K562 (cell line): ENCODE measurements around the gene SPDYE1. TPM values are rescaled to one million over a fixed set of nuclear protein-coding genes. Genes with fewer than 3 reads are reported as not detected.

Experiments
- ARID1B ChIP-seq: fragments of 450-650 bp; IDR thresholded peaks from 2 replicates; pipeline ENCODE4 v1.6.1; 2016; ENCODE audit warnings: antibody characterized with exemption, mild to moderate bottlenecking, inconsistent platforms
- CBX5 ChIP-seq: IDR thresholded peaks from 2 replicates; pipeline ENCODE4 v1.6.1; 2014; ENCODE audit warnings: low read depth, borderline replicate concordance
- ESRRB ChIP-seq: fragments of 250-450 bp; sonication (Bioruptor Pico); IDR thresholded peaks from 2 replicates; pipeline ENCODE4 v1.5.0; 2020; ENCODE audit warnings: mild to moderate bottlenecking, moderate library complexity, borderline replicate concordance
- HSF4 ChIP-seq: fragments of 250-450 bp; sonication (Bioruptor Pico); IDR thresholded peaks from 2 replicates; pipeline ENCODE4 v2.1.2; 2022; ENCODE audit warnings: mild to moderate bottlenecking, moderate library complexity, borderline replicate concordance
- LCOR ChIP-seq: sonication (generic); formaldehyde crosslinking; IDR thresholded peaks from 2 replicates; pipeline ENCODE4 v1.8.0; 2022; ENCODE audit warnings: mild to moderate bottlenecking, missing genetic modification reagents
- MAFG ChIP-seq: fragments of 450-650 bp; conservative IDR thresholded peaks from 2 replicates; pipeline ENCODE4 v1.6.1; 2016; ENCODE audit warnings: missing genetic modification characterization, missing compliant biosample characterization
- OTX1 ChIP-seq: fragments of 450-650 bp; formaldehyde crosslinking; IDR thresholded peaks from 2 replicates; pipeline ENCODE4 v1.4.0; 2022; ENCODE audit warnings: mild to moderate bottlenecking
- PHTF2 ChIP-seq: fragments of 250-450 bp; sonication (Bioruptor Pico); IDR thresholded peaks from 2 replicates; pipeline ENCODE4 v1.5.0; 2021; ENCODE audit warnings: mild to moderate bottlenecking
- SAP30 ChIP-seq: fragments of 200-600 bp; sonication (generic); IDR thresholded peaks from 2 replicates; pipeline ENCODE4 v1.6.1; 2012; ENCODE audit warnings: borderline replicate concordance, low read depth, mild to moderate bottlenecking, moderate library complexity, low read length, control low read depth, inconsistent platforms; ENCODE audit not compliant: insufficient read depth, poor library complexity, severe bottlenecking
- SLC30A9 ChIP-seq: fragments of 250-450 bp; sonication (Bioruptor Pico); IDR thresholded peaks from 2 replicates; pipeline ENCODE4 v1.8.0; 2022; ENCODE audit warnings: mild to moderate bottlenecking, moderate library complexity
- SMARCE1 ChIP-seq: fragments of 450-650 bp; IDR thresholded peaks from 2 replicates; pipeline ENCODE4 v1.7.1; 2016; ENCODE audit warnings: mild to moderate bottlenecking
- TBP ChIP-seq: optimal IDR thresholded peaks from 2 replicates; pipeline ENCODE3; 2011; ENCODE audit warnings: low read depth, low read length, improper control_type of control experiment
- U2AF2 ChIP-seq: fragments of 200-400 bp; formaldehyde crosslinking; optimal IDR thresholded peaks from 2 replicates; pipeline ENCODE3; 2017; ENCODE audit warnings: low read depth, mild to moderate bottlenecking, low read length
- ZNF165 ChIP-seq: fragments of 250-450 bp; sonication (Bioruptor Pico); IDR thresholded peaks from 2 replicates; pipeline ENCODE4 v1.4.0; 2020; ENCODE audit warnings: borderline replicate concordance
- ZNF184 ChIP-seq: sonication (generic); formaldehyde crosslinking; IDR thresholded peaks from 2 replicates; pipeline ENCODE4 v1.5.0; 2020; ENCODE audit warnings: missing genetic modification reagents
- ZNF24 ChIP-seq: fragments of 450-650 bp; IDR thresholded peaks from 2 replicates; pipeline ENCODE4 v1.6.1; 2016
- ZNF3 ChIP-seq: fragments of 250-450 bp; sonication (Bioruptor Pico); IDR thresholded peaks from 2 replicates; pipeline ENCODE4 v1.5.0; 2021; ENCODE audit warnings: mild to moderate bottlenecking, moderate library complexity
- ZNF583 ChIP-seq: fragments of 250-450 bp; sonication (Bioruptor Pico); IDR thresholded peaks from 2 replicates; pipeline ENCODE4 v1.4.0; 2020
- ZNF766 ChIP-seq: fragments of 200-800 bp; sonication (Bioruptor generic); conservative IDR thresholded peaks from 2 replicates; pipeline ENCODE4 v1.6.1; 2016; ENCODE audit warnings: missing genetic modification characterization, missing compliant biosample characterization
- polyA plus RNA-seq, 8 experiments: library from polyadenylated mRNA; depleted of rRNA in 4 of 8; stranded (reverse) in 5 of 8; unstranded in 3 of 8; fragments of >200 nt; fragmentation: Nextera tagmentation in 2 of 8; fragmentation: Illumina TruSeq in 1 of 8; extraction: Ambion mirVana in 2 of 8; extraction: Trizol in 1 of 8; gene quantifications; 2 replicates each; pipeline versions ENCODE4 v1.2.1 to v1.2.3, GENCODE V29; 2011 to 2014; ENCODE audit warnings: inconsistent platforms in 1 of 8, missing spikeins in 1 of 8
- total RNA-seq, 7 experiments: library from RNA; depleted of rRNA in 6 of 7; stranded (reverse); fragments of >200 nt in 6 of 7; fragmentation: Illumina TruSeq in 2 of 7; extraction: Trizol in 2 of 7; gene quantifications; 2 replicates each; pipeline versions ENCODE4 v1.2.1 to v1.2.3, GENCODE V29; 2011 to 2021; ENCODE audit warnings: low replicate concordance in 1 of 7
- TF ChIP-seq, protein P1 (sequence below): fragments of 250-450 bp; sonication (Bioruptor Pico); IDR thresholded peaks from 2 replicates; pipeline ENCODE4 v1.8.0; 2021; ENCODE audit warnings: borderline replicate concordance, mild to moderate bottlenecking, moderate library complexity; ENCODE audit not compliant: poor library complexity, severe bottlenecking
- TF ChIP-seq, protein P2 (sequence below): fragments of 250-450 bp; sonication (Bioruptor Pico); IDR thresholded peaks from 2 replicates; pipeline ENCODE4 v1.4.0; 2020; ENCODE audit warnings: mild to moderate bottlenecking, moderate library complexity, borderline replicate concordance
- TF ChIP-seq, protein P3 (sequence below), 2 experiments: fragments of 450-650 bp; IDR thresholded peaks; 2 replicates each; pipeline ENCODE4 v1.6.1; 2018; ENCODE audit warnings: mild to moderate bottlenecking in 2 of 2, low read depth in 1 of 2; ENCODE audit not compliant: partially characterized antibody in 2 of 2

Gene SPDYE1
- total and polyA plus RNA-seq, 9 of the 15 experiments (the other 6 are each of a cell fraction or from before 2014, with no cell fraction given) = 0.04 to 0.10 TPM; not detected in 7

DNA sequence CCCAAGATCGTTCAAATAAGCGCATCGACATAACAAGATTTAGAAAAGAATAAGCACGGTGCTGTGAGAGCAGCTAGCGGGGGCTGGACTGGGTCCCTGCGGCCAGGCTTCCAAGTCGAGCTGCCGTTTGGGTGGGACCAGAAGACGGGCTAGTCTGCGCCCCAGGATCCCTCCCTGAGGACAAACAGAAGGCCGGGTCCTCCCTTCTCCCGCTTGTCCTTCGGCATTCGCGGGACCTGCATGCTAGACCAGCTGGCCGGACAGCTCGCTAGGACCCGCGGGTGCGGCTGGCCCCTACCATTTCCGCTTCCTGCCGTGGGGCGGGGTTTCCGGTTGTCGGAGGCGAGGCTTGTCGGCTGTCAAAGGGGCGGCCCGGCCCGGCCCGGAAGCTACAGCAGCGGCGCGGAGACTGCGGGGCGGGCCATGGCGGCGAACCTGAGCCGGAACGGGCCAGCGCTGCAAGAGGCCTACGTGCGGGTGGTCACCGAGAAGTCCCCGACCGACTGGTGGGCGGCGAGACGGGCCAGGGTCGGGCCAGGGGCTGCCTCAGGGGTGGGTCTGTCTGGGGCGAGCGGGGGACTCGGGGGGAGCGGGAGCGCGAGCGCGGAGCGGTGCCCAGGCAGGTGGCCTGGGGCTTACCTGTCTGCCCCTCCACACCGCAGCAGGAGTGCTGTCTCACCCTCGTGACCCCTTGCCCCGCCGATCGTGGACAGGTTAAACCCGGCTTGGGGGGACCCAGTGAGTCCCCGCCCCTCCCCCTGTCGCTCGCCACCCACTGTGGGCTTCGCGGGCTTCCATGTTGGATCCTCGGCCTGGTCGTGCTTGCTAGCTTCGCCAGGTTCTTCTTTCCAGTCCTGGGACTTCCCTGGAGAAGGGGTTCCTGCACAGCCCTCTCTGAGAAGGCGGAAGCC is 46.9 kb downstream of the SPDYE1 start, which contains the start of gene DBNL (continued):
- TF ChIP-seq, protein P1, sequence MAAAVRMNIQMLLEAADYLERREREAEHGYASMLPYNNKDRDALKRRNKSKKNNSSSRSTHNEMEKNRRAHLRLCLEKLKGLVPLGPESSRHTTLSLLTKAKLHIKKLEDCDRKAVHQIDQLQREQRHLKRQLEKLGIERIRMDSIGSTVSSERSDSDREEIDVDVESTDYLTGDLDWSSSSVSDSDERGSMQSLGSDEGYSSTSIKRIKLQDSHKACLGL = no peak
- TF ChIP-seq MAFG (tag) = no peak
- no peak for TF ChIP-seq LCOR (CRISPR knock-in tag)
- no peak for TF ChIP-seq ZNF165 (CRISPR knock-in tag)
- TF ChIP-seq U2AF2 = no peak
- TF ChIP-seq, protein P2, sequence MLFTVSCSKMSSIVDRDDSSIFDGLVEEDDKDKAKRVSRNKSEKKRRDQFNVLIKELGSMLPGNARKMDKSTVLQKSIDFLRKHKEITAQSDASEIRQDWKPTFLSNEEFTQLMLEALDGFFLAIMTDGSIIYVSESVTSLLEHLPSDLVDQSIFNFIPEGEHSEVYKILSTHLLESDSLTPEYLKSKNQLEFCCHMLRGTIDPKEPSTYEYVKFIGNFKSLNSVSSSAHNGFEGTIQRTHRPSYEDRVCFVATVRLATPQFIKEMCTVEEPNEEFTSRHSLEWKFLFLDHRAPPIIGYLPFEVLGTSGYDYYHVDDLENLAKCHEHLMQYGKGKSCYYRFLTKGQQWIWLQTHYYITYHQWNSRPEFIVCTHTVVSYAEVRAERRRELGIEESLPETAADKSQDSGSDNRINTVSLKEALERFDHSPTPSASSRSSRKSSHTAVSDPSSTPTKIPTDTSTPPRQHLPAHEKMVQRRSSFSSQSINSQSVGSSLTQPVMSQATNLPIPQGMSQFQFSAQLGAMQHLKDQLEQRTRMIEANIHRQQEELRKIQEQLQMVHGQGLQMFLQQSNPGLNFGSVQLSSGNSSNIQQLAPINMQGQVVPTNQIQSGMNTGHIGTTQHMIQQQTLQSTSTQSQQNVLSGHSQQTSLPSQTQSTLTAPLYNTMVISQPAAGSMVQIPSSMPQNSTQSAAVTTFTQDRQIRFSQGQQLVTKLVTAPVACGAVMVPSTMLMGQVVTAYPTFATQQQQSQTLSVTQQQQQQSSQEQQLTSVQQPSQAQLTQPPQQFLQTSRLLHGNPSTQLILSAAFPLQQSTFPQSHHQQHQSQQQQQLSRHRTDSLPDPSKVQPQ (CRISPR knock-in tag) = no peak
- TF ChIP-seq OTX1 (CRISPR knock-in tag) = no peak
- TF ChIP-seq SAP30 = peak; percentile 55
- peak; percentile 60 for TF ChIP-seq TBP
- no peak for TF ChIP-seq ZNF3
- no peak for TF ChIP-seq ZNF184 (CRISPR knock-in tag)
- no peak for TF ChIP-seq SMARCE1
- no peak for TF ChIP-seq PHTF2 (CRISPR knock-in tag)
- TF ChIP-seq CBX5 = no peak
- no peak for TF ChIP-seq ZNF583 (CRISPR knock-in tag)
- TF ChIP-seq ZNF766 (CRISPR knock-in tag) = no peak
- no peak for TF ChIP-seq SLC30A9 (CRISPR knock-in tag)
- TF ChIP-seq HSF4 (CRISPR knock-in tag) = no peak
- TF ChIP-seq ZNF24 = no peak
- TF ChIP-seq, protein P3, sequence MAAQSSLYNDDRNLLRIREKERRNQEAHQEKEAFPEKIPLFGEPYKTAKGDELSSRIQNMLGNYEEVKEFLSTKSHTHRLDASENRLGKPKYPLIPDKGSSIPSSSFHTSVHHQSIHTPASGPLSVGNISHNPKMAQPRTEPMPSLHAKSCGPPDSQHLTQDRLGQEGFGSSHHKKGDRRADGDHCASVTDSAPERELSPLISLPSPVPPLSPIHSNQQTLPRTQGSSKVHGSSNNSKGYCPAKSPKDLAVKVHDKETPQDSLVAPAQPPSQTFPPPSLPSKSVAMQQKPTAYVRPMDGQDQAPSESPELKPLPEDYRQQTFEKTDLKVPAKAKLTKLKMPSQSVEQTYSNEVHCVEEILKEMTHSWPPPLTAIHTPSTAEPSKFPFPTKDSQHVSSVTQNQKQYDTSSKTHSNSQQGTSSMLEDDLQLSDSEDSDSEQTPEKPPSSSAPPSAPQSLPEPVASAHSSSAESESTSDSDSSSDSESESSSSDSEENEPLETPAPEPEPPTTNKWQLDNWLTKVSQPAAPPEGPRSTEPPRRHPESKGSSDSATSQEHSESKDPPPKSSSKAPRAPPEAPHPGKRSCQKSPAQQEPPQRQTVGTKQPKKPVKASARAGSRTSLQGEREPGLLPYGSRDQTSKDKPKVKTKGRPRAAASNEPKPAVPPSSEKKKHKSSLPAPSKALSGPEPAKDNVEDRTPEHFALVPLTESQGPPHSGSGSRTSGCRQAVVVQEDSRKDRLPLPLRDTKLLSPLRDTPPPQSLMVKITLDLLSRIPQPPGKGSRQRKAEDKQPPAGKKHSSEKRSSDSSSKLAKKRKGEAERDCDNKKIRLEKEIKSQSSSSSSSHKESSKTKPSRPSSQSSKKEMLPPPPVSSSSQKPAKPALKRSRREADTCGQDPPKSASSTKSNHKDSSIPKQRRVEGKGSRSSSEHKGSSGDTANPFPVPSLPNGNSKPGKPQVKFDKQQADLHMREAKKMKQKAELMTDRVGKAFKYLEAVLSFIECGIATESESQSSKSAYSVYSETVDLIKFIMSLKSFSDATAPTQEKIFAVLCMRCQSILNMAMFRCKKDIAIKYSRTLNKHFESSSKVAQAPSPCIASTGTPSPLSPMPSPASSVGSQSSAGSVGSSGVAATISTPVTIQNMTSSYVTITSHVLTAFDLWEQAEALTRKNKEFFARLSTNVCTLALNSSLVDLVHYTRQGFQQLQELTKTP (IDR thresholded peaks at IDR 0.05; ENCODE audit: low read depth in 1 of 2, partially characterized antibody in 2 of 2) = no peak
- TF ChIP-seq ARID1B = no peak
- no peak for TF ChIP-seq ESRRB (CRISPR knock-in tag)
